Measurements from ENCODE around the gene REST. TPM values are rescaled to one million over a fixed set of nuclear protein-coding genes. Genes with fewer than 3 reads are reported as not detected.

REST gene
- total and polyA plus RNA-seq, 10 donors, result 3.6 to 45.4 (median 37.1) TPM

DNA sequence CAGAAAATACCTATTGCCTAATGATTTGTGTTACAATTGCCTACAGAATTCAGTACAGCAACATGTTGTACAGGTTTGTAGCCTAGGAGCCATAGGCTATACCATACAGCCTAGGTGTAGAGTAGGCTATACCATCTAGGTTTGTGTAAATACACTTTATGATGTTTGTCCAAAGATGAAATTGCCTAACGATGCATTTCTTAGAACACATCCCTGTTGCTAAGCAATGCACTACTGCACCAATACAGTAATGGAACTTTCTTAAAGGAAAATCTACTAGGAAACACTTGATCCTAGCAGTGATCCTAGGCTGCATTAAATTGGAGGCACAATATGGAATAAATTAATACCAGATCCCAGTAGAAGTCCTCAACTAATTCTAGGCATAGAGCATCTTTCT, 51.4 kb downstream of the REST start:
- WGBS, 5 donors, result 75 to 100% (median 82%) methylated on average over 1 of the region's 1 CpG
- Histone ChIP-seq H3K9me3 (no peaks in the 10 kb centered on the region), H3K4me3 (no peak overlapping the region), H3K27me3 (replicated peaks in 1 of 7) (no peaks in the 10 kb centered on the region), H3K27ac (no peak overlapping the region), H3K4me1 (peaks cover 0 to 13% (median 2%) of the 10 kb centered on the region in 6 donors), H3K36me3 (peaks cover 0 to 38% (median 34%) of the 10 kb centered on the region in 6 donors)
- no peak for DNase-seq
- intact Hi-C loops (cut with DNase I; ENCODE audit: low total_unique reads), result no loop called here
- TF ChIP-seq POLR2A (IDR thresholded peaks at IDR 0.05) (no peak), POLR2AphosphoS5 (IDR thresholded peaks at IDR 0.05) (no peak)
- TF ChIP-seq, protein P1, sequence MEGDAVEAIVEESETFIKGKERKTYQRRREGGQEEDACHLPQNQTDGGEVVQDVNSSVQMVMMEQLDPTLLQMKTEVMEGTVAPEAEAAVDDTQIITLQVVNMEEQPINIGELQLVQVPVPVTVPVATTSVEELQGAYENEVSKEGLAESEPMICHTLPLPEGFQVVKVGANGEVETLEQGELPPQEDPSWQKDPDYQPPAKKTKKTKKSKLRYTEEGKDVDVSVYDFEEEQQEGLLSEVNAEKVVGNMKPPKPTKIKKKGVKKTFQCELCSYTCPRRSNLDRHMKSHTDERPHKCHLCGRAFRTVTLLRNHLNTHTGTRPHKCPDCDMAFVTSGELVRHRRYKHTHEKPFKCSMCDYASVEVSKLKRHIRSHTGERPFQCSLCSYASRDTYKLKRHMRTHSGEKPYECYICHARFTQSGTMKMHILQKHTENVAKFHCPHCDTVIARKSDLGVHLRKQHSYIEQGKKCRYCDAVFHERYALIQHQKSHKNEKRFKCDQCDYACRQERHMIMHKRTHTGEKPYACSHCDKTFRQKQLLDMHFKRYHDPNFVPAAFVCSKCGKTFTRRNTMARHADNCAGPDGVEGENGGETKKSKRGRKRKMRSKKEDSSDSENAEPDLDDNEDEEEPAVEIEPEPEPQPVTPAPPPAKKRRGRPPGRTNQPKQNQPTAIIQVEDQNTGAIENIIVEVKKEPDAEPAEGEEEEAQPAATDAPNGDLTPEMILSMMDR (IDR thresholded peaks at IDR 0.05 in 8 of 11, conservative IDR thresholded peaks at IDR 0.05 in 3 of 11), result no peak

DNA sequence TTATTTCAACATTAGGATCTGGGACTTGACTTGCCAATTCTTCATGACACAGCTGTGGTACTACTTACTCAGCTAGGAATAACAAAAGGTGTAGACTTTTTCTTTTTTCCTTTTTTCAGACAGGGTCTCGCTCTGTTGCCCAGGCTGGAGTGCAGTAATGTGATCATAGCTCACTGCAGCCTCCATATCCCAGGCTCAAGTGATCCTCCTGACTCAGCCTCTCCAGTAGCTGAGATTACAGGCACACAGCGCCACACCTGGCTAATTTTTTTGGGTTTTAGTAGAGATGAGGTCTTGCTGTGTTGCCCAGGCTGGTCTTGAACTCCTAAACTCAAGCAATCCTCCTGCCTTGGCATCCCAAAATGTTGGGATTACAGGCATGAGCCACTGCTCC, 53.4 kb downstream of the REST start:
- 96 to 100% (median 98%) methylated on average over 2 of the region's 2 CpGs for WGBS, 5 donors
- peaks cover 0 to 58% (median 53%) of the 10 kb centered on the region in 6 donors for H3K36me3 ChIP-seq
- H3K27ac ChIP-seq, result no peak overlapping the region
- no peaks in the 10 kb centered on the region for H3K9me3 ChIP-seq
- TF ChIP-seq POLR2AphosphoS5 (IDR thresholded peaks at IDR 0.05) (no peak), POLR2A (IDR thresholded peaks at IDR 0.05) (no peak)
- TF ChIP-seq, protein P1 (IDR thresholded peaks at IDR 0.05 in 8 of 11, conservative IDR thresholded peaks at IDR 0.05 in 3 of 11), result no peak
- peaks cover 0 to 13% (median 2%) of the 10 kb centered on the region in 6 donors for H3K4me1 ChIP-seq
- no peaks in the 10 kb centered on the region for H3K27me3 ChIP-seq (replicated peaks in 1 of 7)
- no peak overlapping the region for H3K4me3 ChIP-seq
- intact Hi-C loops (cut with DNase I; ENCODE audit: low total_unique reads), result no loop called here
- DNase-seq, result no peak

DNA sequence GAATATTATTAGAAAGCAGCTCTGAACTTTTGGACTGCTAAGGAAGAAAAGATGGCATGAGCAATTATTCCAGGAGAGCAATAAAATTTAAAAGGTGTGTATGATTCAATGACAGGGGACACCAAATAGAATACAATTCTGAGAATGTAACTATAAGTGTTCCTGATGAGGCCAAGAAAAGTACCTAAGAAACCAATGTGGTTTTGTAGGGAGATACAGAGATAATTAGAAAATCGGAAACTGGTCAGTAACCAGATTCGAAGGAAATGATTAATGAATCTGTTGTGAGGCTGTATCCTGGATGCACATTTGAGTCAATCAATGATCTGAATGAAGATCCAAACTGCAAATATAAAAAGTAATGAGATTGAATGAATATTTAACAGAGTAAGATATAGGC, 63.7 kb downstream of the REST start:
- Histone ChIP-seq H3K4me3 (no peak overlapping the region), H3K36me3 (peaks cover 0 to 84% (median 70%) of the 10 kb centered on the region in 6 donors), H3K27me3 (replicated peaks in 1 of 7) (no peaks in the 10 kb centered on the region), H3K27ac (no peak overlapping the region), H3K9me3 (peaks cover 0 to 16% (median 9%) of the 10 kb centered on the region in 8 donors), H3K4me1 (peaks cover 13 to 34% (median 24%) of the 10 kb centered on the region in 6 donors)
- intact Hi-C loops (cut with DNase I; ENCODE audit: low total_unique reads), result no loop called here
- DNase-seq, result no peak
- 89 to 94% (median 91%) methylated on average over 2 of the region's 2 CpGs for WGBS, 5 donors
- TF ChIP-seq POLR2A (IDR thresholded peaks at IDR 0.05), result no peak
- TF ChIP-seq, protein P1 (IDR thresholded peaks at IDR 0.05 in 8 of 11, conservative IDR thresholded peaks at IDR 0.05 in 3 of 11), result no peak
- TF ChIP-seq POLR2AphosphoS5 (IDR thresholded peaks at IDR 0.05), result no peak

DNA sequence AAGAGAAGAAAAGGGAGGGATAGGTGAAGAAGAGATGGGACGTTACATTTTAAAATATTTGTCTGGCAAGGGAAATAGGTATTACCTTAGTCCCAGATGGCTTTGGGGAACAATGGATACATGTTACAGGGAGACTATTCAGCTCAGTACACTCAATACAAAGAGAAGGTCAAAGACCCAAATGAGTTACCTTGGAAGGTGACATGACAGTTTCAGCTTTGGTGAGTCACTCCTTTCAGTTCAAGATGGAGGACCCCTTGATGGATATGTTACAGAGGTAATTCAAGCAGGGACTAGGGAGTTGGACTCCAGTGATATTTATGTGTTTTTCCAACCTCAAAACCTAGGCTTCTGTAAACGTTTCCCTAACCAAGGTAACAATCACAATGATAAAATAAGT, 64.7 kb downstream of the REST start:
- H3K4me3 ChIP-seq, result no peak overlapping the region
- DNase-seq, result no peak
- TF ChIP-seq, protein P1 (IDR thresholded peaks at IDR 0.05 in 8 of 11, conservative IDR thresholded peaks at IDR 0.05 in 3 of 11), result no peak
- TF ChIP-seq POLR2A (IDR thresholded peaks at IDR 0.05) (no peak), POLR2AphosphoS5 (IDR thresholded peaks at IDR 0.05) (no peak)
- 88 to 97% (median 93%) methylated on average over 2 of the region's 2 CpGs for WGBS, 5 donors
- H3K27ac ChIP-seq, result no peak overlapping the region
- H3K9me3 ChIP-seq, result peaks cover 0 to 16% (median 9%) of the 10 kb centered on the region in 8 donors
- no peaks in the 10 kb centered on the region for H3K27me3 ChIP-seq (replicated peaks in 1 of 7)
- peaks cover 0 to 74% (median 60%) of the 10 kb centered on the region in 6 donors for H3K36me3 ChIP-seq
- peaks cover 13 to 40% (median 29%) of the 10 kb centered on the region in 6 donors for H3K4me1 ChIP-seq
- intact Hi-C loops (cut with DNase I; ENCODE audit: low total_unique reads), result no loop called here

Measured in spleen (tissue), 11 donors.